SH-SY5Y (cell line): ENCODE results near the gene NYNRIN.

Source experiments
- GATA2 ChIP-seq: IDR thresholded peaks from 2 replicates; pipeline ENCODE4 v1.6.1; 2011; ENCODE audit warnings: mild to moderate bottlenecking, low read depth, low read length
- GATA3 ChIP-seq: IDR thresholded peaks from 2 replicates; pipeline ENCODE4 v1.6.1; 2011; ENCODE audit warnings: low read depth, mild to moderate bottlenecking, low read length, moderate library complexity

NYNRIN gene

GRCh38 chr14:24443053-24443665, 44.4 kb downstream of the NYNRIN start:
- TF ChIP-seq GATA3 (no peak), GATA2 (no peak)

GRCh38 chr14:24456980-24457379, 58.2 kb downstream of the NYNRIN start:
- TF ChIP-seq GATA2 (no peak), GATA3 (no peak)

DNA sequence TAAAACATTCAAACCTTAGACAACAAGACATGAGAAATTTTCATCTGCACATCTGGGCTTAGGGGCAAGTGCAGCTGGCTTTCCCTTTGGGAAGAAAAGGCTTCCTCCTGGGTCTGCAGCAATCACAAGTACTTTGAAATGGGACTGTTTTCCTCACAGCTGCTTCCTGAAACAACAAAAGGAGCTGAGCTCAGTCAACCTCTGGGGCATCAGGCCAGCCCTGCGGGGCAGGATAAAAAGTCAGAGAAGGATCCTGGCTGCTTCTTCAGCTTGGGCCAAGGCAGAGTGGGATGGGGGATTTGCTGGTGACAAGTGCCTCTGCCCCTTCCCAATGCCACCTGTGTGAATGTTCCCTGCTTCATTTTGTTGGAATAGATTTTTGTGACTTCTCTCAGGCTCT, 59.9 kb downstream of the NYNRIN start:
- TF ChIP-seq GATA2, result no peak
- TF ChIP-seq GATA3, result no peak

DNA sequence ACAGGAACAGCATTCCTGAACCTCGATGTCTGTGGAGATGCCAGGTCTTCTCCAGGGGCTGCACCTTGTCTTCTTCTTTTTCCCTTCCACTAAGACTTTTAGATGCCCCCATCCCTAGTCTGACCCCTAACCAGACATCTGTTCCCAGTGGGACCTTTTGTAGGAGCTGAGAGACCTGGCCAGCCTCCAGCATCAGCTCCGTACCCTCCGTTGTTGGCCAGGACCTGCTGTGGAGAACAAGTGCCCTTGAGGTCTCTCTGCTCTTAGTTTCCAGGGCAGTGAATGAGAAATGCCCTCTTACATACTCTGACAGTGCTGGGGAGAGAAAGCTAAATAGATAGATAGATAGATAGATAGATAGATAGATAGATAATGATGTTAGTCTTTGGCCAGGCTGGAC, 60.5 kb downstream of the NYNRIN start:
- TF ChIP-seq GATA3 (no peak), GATA2 (no peak)

DNA sequence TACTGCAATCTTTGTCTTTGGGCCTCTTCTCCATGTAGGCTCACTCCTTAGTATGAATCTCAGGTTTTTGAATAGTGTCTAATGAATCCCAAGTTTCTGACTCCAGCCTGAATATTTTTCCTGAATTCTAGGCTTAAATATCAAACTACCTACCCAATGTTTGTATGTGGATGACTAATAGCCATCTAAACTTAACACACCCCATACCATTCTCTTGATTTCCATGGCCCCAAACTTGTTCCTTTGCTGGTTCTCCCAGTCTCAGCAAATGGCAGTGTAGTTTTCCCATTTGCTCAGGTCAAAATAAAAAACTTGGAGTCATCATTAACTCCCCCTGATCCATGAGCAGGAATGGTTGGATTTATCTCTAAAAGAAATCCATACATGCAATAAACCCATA, 62.5 kb downstream of the NYNRIN start:
- TF ChIP-seq GATA2 (no peak), GATA3 (no peak)

- no peak for TF ChIP-seq GATA3
- TF ChIP-seq GATA2, result no peak
Observed at GRCh38 chr14:24463017-24463883, 64.4 kb downstream of the NYNRIN start.

DNA sequence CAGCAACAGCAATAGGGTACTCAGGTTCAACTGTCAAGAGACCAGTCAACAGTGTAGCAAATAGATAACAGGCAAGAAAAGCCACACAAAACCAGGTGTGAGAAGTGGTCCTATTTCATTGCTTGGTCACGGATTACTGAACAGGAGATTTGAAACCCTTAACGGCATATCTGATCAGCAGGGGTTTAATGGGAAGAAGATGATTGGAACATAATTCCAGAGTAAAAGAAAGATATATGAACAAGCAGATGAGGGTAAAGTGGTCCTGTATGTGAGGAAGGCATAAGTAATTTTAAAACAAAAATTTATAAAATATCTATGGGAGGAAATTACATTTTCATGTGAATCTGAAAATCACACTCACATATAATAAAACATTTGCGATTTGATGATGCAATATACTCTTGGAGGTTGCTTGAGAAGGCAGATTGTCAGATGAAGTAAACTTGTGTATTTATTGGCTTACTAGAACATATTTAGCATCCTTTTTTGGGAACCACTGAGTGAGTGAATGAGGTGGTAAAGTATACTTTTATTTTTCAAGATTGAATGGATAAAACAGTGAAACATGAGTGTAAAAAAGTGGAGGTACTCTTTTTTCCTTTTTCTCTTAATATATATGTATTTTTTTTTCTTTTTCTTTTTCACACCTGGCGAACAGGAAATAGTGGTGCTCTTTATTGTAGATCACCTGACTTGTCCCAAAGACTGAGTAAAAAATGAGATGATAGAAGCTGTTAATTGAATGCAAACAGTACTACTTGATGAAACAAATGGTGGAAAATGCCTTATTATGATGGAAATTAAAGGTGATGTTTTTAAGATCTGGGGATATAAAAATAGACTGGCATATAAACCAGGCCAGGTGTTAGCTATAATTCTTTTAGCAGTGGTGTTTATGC, 65.3 kb downstream of the NYNRIN start:
- TF ChIP-seq GATA2, result no peak
- TF ChIP-seq GATA3, result no peak

- TF ChIP-seq GATA3 (no peak), GATA2 (no peak)
Observed at GRCh38 chr14:24465368-24465767, 66.6 kb downstream of the NYNRIN start.

DNA sequence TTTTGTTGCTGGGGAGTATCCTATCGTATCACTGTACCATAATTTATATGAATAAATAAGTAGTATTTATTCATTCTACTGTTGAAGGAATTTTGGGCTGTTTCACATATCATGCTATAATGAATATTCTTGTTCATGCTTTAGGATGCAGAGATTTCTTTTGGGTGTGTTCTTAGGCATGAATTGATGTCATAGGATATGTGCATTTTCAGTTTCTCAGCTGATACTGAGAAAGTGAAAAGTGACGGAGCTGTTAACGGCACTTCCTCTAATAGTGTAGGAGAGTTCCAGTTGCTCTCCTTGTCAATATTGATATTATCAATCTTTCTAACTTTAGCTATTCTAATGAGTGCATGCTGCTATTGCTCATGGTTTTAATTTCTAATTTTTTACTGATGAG, 67.0 kb downstream of the NYNRIN start:
- TF ChIP-seq GATA3, result no peak
- TF ChIP-seq GATA2, result no peak
